Tibial artery (tissue), 4 donors: ENCODE measurements around the gene FAM9C.

Source experiments
- DNase-seq, 2 donors: peaks; one replicate each; pipeline ENCODE4 v3.0.0-alpha.2; 2019
- H3K27ac ChIP-seq, 2 donors: fragments of 200-600 bp; sonication (generic) in 1 of 2; 1 replicate in 1 of 2; 2 replicates in 1 of 2; pipeline ENCODE4 v1.5.1; 2018 to 2019; ENCODE audit warnings: mild to moderate bottlenecking in 1 of 2
- H3K27me3 ChIP-seq, 2 donors: fragments of 200-600 bp; sonication (generic) in 1 of 2; one replicate each; pipeline versions ENCODE4 v1.5.1 to v1.6.0; 2016 to 2019
- H3K36me3 ChIP-seq, 3 donors: fragments of 200-600 bp; sonication (generic) in 2 of 3; one replicate each; pipeline ENCODE4 v1.5.1; 2016 to 2019; ENCODE audit warnings: mild to moderate bottlenecking in 2 of 3
- H3K4me1 ChIP-seq, 4 donors: fragments of 200-600 bp; sonication (generic) in 2 of 4; 1 replicate in 3 of 4; 2 replicates in 1 of 4; pipeline ENCODE4 v1.5.1; 2016 to 2019
- H3K4me3 ChIP-seq, 2 donors: fragments of 200-600 bp; sonication (generic) in 1 of 2; 1 replicate in 1 of 2; 2 replicates in 1 of 2; pipeline ENCODE4 v1.5.1; 2018 to 2019; ENCODE audit warnings: mild to moderate bottlenecking in 2 of 2
- H3K9me3 ChIP-seq, 3 donors: fragments of 200-600 bp; sonication (generic) in 1 of 3; one replicate each; pipeline ENCODE4 v1.5.1; 2016 to 2019
- intact Hi-C: fragments of 100-400 bp; cut with DNase I; formaldehyde crosslinking; loops from one replicate; pipeline ENCODE4 v1.15.0; 2023; ENCODE audit warnings: low total_unique reads
- TF ChIP-seq, protein P1 (sequence below), 2 experiments: fragments of 200-600 bp in 1 of 2; fragments of 450-650 bp in 1 of 2; IDR thresholded peaks; one replicate each; pipeline ENCODE4 v1.5.1; 2017 to 2019; ENCODE audit warnings: antibody characterized with exemption in 2 of 2, mild to moderate bottlenecking in 1 of 2, moderate library complexity in 1 of 2

The FAM9C gene

GRCh38 chrX:13010546-13010945, 33.9 kb downstream of the FAM9C start:
- Histone ChIP-seq H3K9me3 (no peaks in the 10 kb centered on the region), H3K27me3 (no peaks in the 10 kb centered on the region), H3K4me3 (no peak overlapping the region), H3K4me1 (peaks cover 0 to 37% (median 9%) of the 10 kb centered on the region in 4 donors), H3K36me3 (no peaks in the 10 kb centered on the region), H3K27ac (no peak overlapping the region)
- no peak for DNase-seq
- intact Hi-C loops, result no loop called here
- TF ChIP-seq, protein P1, sequence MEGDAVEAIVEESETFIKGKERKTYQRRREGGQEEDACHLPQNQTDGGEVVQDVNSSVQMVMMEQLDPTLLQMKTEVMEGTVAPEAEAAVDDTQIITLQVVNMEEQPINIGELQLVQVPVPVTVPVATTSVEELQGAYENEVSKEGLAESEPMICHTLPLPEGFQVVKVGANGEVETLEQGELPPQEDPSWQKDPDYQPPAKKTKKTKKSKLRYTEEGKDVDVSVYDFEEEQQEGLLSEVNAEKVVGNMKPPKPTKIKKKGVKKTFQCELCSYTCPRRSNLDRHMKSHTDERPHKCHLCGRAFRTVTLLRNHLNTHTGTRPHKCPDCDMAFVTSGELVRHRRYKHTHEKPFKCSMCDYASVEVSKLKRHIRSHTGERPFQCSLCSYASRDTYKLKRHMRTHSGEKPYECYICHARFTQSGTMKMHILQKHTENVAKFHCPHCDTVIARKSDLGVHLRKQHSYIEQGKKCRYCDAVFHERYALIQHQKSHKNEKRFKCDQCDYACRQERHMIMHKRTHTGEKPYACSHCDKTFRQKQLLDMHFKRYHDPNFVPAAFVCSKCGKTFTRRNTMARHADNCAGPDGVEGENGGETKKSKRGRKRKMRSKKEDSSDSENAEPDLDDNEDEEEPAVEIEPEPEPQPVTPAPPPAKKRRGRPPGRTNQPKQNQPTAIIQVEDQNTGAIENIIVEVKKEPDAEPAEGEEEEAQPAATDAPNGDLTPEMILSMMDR (IDR thresholded peaks at IDR 0.05), result no peak

DNA sequence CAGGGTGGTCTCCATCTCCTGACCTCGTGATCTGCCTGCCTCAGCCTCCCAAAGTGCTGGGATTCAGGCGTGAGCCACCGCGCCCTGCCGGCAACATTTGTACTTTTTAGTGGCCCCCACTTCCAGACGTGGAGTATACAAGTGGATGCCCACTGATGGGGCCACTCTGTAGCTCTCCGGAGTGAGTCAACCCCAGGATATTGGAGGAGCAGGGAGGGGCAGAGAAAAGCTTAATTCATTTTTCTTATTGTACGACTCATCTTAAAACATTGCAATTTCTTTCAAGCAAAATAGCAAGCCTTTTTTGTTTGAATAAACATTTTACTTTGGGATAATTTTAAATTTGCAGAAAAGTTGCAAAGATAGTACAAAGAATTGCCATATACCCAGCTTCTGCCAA, 34.6 kb downstream of the FAM9C start:
- intact Hi-C loops, result no loop called here
- no peaks in the 10 kb centered on the region for H3K9me3 ChIP-seq
- no peak for DNase-seq
- H3K4me3 ChIP-seq, result no peak overlapping the region
- TF ChIP-seq, protein P1 (IDR thresholded peaks at IDR 0.05), result no peak
- peaks cover 0 to 40% (median 9%) of the 10 kb centered on the region in 4 donors for H3K4me1 ChIP-seq
- H3K27ac ChIP-seq, result no peak overlapping the region
- H3K36me3 ChIP-seq, result no peaks in the 10 kb centered on the region
- H3K27me3 ChIP-seq, result no peaks in the 10 kb centered on the region

DNA sequence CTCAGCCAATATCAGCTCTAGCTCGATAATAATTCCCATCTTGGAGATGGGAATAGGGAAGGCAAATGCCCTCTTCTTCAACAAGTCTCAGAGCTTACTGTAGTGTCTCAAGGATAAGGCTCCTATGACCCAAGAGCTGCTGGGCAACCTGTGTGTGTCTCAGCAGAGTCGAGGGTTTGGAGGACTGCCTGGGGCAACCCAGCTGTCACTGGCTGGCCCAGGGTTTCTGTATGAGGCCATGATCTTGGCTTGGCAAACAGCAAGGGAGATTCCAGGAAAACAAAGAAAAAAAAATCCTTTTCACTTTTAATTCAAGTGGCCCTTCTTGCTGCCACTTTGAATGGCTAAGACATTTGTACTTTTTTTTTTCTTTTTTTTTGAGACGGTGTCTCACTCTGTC, 35.1 kb downstream of the FAM9C start:
- TF ChIP-seq, protein P1 (IDR thresholded peaks at IDR 0.05), result no peak
- Histone ChIP-seq H3K27me3 (no peaks in the 10 kb centered on the region), H3K4me3 (no peak overlapping the region), H3K4me1 (peaks cover 0 to 40% (median 9%) of the 10 kb centered on the region in 4 donors), H3K9me3 (no peaks in the 10 kb centered on the region), H3K27ac (peak overlapping the region in 1 of 2 donors; percentile 28), H3K36me3 (no peaks in the 10 kb centered on the region)
- intact Hi-C loops, result no loop called here
- DNase-seq, result no peak

DNA sequence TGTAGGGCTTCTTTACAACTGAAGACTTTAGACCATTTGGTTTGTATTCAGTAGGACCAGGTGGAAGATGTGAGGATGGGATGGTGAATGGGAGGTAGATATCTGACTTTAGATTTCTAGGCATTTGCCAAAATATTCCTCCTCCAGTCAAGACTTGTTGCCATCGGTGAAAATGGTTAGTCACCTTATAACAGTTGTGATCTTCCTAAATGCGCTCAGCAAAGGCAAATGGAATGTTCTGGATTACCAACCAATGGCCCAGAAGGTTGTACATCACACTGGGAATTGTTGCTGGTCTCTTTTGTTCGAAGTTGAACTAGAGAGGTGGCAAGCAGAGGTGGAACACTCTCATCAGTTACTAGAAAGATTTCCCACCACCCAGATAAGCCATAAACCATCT, 35.6 kb downstream of the FAM9C start:
- TF ChIP-seq, protein P1 (IDR thresholded peaks at IDR 0.05), result no peak

GRCh38 chrX:13008189-13008533, 36.3 kb downstream of the FAM9C start:
- TF ChIP-seq, protein P1 (IDR thresholded peaks at IDR 0.05), result no peak
- H3K27ac ChIP-seq, result peak overlapping the region in 1 of 2 donors; percentile 19
- no peaks in the 10 kb centered on the region for H3K36me3 ChIP-seq
- H3K27me3 ChIP-seq, result no peaks in the 10 kb centered on the region
- DNase-seq, result no peak
- H3K9me3 ChIP-seq, result no peaks in the 10 kb centered on the region
- peaks cover 0 to 40% (median 9%) of the 10 kb centered on the region in 4 donors for H3K4me1 ChIP-seq
- intact Hi-C loops, result no loop called here
- H3K4me3 ChIP-seq, result no peak overlapping the region

More for the DNA sequence above, 35.6 kb downstream of the FAM9C start:
- Histone ChIP-seq H3K27ac (peak overlapping the region in 1 of 2 donors; percentile 28), H3K4me1 (peaks cover 0 to 40% (median 9%) of the 10 kb centered on the region in 4 donors), H3K27me3 (no peaks in the 10 kb centered on the region), H3K36me3 (no peaks in the 10 kb centered on the region), H3K9me3 (no peaks in the 10 kb centered on the region), H3K4me3 (no peak overlapping the region)
- DNase-seq, result no peak
- intact Hi-C loops, result no loop called here
